GM19452 (cell line): ENCODE data around the gene PSD4.

Source experiments
- ATAC-seq: cut with Tn5 transposase; IDR thresholded peaks from one replicate; pipeline ENCODE4 v1.9.1; 2021; ENCODE audit not compliant: unreplicated experiment

PSD4 gene

GRCh38 chr2:113173542-113174375, at the start of gene PSD4:
Gene PSD4 (plus strand): TSS chr2:113173971. CDS start chr2:113182457, 8,486 bp downstream.
- peak; percentile 74 for ATAC-seq

DNA sequence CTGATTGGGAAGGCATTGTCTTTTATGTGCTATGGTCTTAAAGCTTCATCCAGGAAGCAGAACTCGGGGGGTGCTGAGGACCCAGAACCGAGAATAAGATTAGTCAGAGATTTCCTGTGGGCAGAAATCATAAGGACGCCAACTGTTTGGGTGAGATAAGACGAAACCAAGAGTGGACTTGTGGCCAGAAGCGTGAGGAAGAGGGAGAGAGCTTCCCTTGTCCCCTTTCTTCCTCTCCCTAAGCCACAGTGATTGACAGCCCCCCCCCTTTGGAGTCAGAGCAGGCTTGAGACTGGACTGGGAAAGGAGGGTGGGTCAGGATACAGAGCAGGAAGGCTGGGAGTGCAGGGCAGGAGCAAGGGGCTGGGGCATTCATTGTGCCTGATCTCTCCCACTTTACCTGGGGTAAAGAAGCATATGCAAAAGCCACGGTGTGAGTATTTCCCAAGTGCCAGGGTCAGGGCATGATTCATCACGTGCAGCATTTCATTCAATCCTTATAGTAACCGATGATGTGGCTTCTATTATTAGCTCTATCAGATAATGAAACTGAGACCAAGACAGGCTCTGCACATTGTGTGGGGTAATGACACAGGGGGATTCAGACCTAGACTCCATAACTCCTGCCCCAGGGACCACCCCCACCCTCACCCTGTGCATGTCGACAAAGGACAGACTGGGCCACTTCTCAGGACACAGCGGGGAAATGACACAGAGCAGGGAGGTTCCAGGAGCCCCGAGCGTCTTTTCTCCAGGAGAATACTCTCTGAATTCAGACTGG, 49.4 kb upstream of the PSD4 start:
- peak; percentile 53 for ATAC-seq

GRCh38 chr2:113124984-113125855, 48.6 kb upstream of the PSD4 start:
- ATAC-seq: no peak

GRCh38 chr2:113126845-113127645, 46.7 kb upstream of the PSD4 start, which contains the start of gene IL1RN:
Gene IL1RN (plus strand): TSS chr2:113127598. CDS start chr2:113127625, 27 bp downstream.
- ATAC-seq: no peak

DNA sequence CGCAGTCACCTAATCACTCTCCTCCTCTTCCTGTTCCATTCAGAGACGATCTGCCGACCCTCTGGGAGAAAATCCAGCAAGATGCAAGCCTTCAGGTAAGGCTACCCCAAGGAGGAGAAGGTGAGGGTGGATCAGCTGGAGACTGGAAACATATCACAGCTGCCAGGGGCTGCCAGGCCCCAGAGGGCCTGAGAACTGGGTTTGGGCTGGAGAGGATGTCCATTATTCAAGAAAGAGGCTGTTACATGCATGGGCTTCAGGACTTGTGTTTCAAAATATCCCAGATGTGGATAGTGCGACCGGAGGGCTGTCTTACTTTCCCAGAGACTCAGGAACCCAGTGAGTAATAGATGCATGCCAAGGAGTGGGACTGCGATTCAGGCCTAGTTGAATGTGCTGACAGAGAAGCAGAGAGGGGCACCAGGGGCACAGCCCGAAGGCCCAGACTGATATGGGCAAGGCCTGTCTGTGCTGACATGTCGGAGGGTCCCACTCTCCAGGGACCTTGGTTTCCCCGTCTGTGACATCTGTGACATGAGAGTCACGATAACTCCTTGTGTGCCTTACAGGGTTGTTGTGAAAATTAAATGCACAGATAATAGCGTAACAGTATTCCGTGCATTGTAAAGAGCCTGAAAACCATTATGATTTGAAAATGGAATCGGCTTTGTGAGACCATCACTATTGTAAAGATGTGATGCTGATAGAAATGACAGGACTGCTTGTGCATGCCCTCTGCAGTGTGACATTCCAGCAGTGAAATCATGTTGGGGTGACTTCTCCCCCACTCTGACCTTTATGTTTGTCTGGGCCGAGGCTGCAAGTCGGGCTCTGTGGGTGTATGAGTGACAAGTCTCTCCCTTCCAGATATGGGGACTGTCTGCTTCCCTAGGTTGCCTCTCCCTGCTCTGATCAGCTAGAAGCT, 45.9 kb upstream of the PSD4 start:
- ATAC-seq: no peak

- ATAC-seq: no peak
Measured at GRCh38 chr2:113129519-113130078, 44.2 kb upstream of the PSD4 start.

GRCh38 chr2:113131352-113132185, 42.2 kb upstream of the PSD4 start:
- no peak for ATAC-seq

- no peak for ATAC-seq
Measured at GRCh38 chr2:113132414-113133021, 41.3 kb upstream of the PSD4 start.

DNA sequence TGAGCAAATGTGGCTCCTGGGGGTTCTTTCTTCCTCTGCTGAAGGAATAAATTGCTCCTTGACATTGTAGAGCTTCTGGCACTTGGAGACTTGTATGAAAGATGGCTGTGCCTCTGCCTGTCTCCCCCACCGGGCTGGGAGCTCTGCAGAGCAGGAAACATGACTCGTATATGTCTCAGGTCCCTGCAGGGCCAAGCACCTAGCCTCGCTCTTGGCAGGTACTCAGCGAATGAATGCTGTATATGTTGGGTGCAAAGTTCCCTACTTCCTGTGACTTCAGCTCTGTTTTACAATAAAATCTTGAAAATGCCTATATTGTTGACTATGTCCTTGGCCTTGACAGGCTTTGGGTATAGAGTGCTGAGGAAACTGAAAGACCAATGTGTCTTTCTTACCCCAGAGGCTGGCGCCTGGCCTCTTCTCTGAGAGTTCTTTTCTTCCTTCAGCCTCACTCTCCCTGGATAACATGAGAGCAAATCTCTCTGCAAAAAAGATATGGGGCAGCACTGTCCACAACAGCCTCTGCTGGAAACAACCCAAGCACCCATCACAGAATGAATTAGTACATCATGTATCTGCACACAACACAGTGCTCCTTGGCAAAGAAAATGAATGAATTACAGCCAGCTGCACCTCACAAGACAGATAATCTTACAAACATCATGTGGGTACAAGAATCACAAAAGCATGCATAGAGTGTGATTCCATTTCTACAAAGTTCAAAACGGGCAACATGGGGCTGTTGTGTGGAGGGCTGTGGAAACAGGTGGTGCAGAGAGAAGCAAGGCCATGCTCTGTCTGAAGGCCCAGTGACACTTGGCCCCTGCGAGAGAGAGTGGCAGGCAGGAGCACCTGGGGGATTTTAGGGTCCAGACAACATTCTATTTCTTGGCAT, 39.8 kb upstream of the PSD4 start:
- no peak for ATAC-seq

DNA sequence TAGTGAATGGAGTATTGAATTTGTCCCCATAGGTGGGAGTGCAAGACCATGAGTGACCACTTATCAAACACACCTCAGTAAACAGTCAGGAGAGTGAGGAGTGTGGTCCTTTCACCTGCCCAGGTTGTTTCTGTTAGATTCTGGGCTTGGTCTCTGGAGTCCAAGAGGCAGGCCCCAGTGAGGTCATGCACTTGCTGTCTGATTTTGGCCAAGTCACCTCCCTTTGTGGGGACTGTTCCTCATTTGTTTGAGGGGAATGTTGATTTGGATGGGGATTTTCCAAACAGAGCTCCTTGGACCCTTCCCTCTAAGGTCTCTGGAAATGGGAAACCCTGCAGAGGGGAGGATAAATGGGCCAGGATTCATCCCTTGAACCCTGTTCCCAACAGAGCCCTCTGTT, 39.1 kb upstream of the PSD4 start:
- no peak for ATAC-seq

GRCh38 chr2:113135317-113135716, 38.5 kb upstream of the PSD4 start:
- no peak for ATAC-seq

DNA sequence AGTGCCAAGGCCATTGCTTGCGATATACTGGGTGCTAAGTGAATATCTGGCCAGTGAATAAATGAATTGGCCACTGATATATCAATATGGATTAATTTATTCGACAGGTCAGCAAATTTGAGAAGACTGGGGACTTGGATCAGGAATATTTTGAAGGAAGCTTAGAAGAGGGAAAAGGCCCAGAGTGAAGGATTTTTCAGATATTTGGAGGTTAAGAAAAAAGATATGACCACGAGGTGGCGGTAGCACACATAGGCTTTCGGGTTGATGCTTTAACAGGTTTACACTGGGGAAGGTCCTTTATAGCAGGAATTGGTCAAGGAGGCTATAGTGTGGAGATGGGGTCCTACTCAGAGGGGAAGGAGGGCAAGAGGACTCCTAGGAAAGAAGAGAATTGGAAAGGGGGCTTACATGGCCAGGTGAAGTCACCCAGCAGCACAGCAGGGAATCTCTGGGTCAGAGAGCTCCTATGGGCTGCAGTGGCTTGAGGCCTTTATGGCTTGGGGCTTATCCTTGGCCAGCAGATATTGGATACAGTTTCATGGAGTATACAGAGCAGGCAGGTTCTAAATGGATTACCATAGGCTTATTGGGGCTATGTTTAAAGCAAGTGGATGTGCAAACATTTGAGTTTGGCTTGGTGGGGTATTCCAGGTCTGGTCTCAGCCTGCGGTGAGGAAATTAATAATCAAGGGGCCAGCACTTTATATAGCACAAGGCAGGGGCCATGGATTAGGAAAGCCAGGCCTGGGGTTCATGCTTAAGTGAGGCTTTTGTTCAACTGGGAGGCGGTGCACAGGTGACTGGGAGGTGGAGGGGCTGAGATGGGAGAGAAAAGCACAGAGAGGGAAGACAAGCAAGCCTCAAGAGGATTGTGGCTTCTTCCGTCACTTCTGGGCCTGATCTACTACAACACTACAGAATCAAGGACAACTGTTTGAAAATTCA, 36.7 kb upstream of the PSD4 start:
- no peak for ATAC-seq

DNA sequence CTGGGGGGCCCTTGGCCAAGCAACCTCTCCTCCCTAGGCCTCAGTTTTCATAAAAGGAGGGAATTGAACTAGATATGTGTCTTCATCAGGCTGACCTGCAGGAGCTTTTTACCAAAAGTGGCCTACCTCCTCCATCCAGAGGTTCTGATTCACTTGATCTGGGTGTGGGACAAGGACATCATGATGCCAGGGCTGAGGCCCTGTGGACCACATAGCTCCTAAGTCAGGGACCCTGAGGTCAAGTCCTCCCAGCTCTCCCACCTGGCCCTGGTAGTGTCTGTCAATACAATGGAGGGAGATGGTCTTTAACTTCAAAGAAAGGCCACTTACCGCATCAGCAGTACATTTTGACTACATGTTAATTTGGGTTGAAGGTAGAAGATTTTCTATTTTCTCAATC, 35.9 kb upstream of the PSD4 start:
- ATAC-seq: no peak

DNA sequence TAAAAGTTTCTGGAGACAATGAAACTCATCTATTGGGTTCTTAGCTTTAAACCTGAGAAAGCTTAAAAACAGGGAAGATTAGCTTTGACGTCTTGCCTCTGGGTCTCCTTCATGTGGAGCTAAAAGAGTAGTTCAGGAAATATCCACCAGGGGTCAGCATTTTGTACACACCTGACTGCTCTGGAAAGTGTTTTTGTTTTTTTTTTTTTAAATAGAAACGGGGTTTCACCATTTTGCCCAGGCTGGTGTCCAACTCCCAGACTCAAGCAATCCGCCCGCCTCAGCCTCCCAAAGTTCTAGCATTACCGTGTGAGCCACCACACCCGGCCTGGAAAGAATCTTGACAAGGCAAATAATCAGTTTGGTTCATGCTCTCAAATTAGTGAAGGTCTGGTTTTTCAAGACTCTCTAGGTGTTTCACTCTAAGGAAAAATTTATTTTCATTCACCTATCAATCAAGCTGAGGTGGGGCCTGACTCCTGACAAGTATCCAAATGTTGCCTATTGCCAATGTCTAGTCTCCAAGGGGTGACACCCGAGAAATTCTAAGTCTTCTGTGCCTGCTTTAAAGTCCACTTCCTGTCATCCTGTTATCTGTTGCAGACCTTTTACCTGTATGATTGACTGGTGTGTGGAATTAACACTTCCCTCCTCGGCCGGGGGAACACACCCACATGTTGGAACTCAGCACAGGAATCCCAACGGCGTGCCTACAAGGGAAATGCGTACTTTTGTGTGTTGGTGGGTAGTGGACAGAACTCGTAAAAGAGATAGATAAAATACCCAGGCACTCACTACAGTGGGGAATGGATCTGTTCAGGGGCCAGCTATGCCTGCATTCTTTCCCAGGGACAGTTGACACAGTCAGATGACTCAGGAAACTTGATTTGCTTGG, 35.1 kb upstream of the PSD4 start:
- peak; percentile 53 for ATAC-seq
